Transverse colon (tissue), 4 donors: Measurements from ENCODE around the gene ARHGAP6.

Source experiments
- CTCF ChIP-seq, 5 experiments: fragments of 200-600 bp in 3 of 5; fragments of 450-650 bp in 2 of 5; sonication (generic) in 3 of 5; IDR thresholded peaks; 1 replicate in 2 of 5; 2 replicates in 3 of 5; pipeline ENCODE4 v1.5.1; 2016 to 2017; ENCODE audit warnings: antibody characterized with exemption in 5 of 5, inconsistent platforms in 3 of 5, mild to moderate bottlenecking in 2 of 5, moderate library complexity in 1 of 5
- EP300 ChIP-seq: sonication (generic); formaldehyde crosslinking; IDR thresholded peaks from one replicate; pipeline ENCODE4 v1.6.1; 2017; ENCODE audit warnings: antibody characterized with exemption, low read depth
- POLR2A ChIP-seq: fragments of 450-650 bp; IDR thresholded peaks from one replicate; pipeline ENCODE4 v1.6.1; 2016; ENCODE audit warnings: antibody characterized with exemption, mild to moderate bottlenecking, moderate library complexity
- POLR2AphosphoS5 ChIP-seq, 3 donors: sonication (generic); formaldehyde crosslinking; IDR thresholded peaks; one replicate each; pipeline ENCODE4 v1.6.1; 2016; ENCODE audit warnings: antibody characterized with exemption in 3 of 3

- TF ChIP-seq CTCF (IDR thresholded peaks at IDR 0.05), result no peak
- TF ChIP-seq POLR2A, result no peak
- no peak for TF ChIP-seq EP300
- no peak for TF ChIP-seq POLR2AphosphoS5 (IDR thresholded peaks at IDR 0.05)
Measured at GRCh38 chrX:11347300-11347699, 318.4 kb downstream of the ARHGAP6 start.
